Measurements from ENCODE around the gene FKBP14.

- TF ChIP-seq POLR2A (IDR thresholded peaks at IDR 0.05) (no peak), POLR2AphosphoS5 (IDR thresholded peaks at IDR 0.05) (no peak)
- TF ChIP-seq, protein P1, sequence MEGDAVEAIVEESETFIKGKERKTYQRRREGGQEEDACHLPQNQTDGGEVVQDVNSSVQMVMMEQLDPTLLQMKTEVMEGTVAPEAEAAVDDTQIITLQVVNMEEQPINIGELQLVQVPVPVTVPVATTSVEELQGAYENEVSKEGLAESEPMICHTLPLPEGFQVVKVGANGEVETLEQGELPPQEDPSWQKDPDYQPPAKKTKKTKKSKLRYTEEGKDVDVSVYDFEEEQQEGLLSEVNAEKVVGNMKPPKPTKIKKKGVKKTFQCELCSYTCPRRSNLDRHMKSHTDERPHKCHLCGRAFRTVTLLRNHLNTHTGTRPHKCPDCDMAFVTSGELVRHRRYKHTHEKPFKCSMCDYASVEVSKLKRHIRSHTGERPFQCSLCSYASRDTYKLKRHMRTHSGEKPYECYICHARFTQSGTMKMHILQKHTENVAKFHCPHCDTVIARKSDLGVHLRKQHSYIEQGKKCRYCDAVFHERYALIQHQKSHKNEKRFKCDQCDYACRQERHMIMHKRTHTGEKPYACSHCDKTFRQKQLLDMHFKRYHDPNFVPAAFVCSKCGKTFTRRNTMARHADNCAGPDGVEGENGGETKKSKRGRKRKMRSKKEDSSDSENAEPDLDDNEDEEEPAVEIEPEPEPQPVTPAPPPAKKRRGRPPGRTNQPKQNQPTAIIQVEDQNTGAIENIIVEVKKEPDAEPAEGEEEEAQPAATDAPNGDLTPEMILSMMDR (IDR thresholded peaks at IDR 0.05 in 8 of 11, conservative IDR thresholded peaks at IDR 0.05 in 3 of 11) = no peak
Observed at GRCh38 chr7:30049173-30049572, 22.7 kb upstream of the FKBP14 start.
